Sigmoid colon (tissue), 7 donors: ENCODE results near the gene CCNI2. TPM values are rescaled to one million over a fixed set of nuclear protein-coding genes. Genes with fewer than 3 reads are reported as not detected.

Source experiments
- DNase-seq: peaks from one replicate; pipeline ENCODE4 v3.0.0-alpha.2; 2019
- H3K27ac ChIP-seq, 4 donors: fragments of 200-600 bp; sonication (generic); one replicate each; pipeline ENCODE4 v1.5.1; 2016 to 2019; ENCODE audit warnings: mild to moderate bottlenecking in 1 of 4
- H3K27me3 ChIP-seq, 3 donors: fragments of 200-600 bp; sonication (generic); one replicate each; pipeline ENCODE4 v1.5.1; 2019; ENCODE audit warnings: mild to moderate bottlenecking in 1 of 3
- H3K36me3 ChIP-seq, 4 donors: fragments of 200-600 bp; sonication (generic); one replicate each; pipeline ENCODE4 v1.5.1; 2016 to 2019
- H3K4me1 ChIP-seq, 4 donors: fragments of 200-600 bp; sonication (generic); one replicate each; pipeline ENCODE4 v1.5.1; 2017 to 2019
- H3K4me3 ChIP-seq, 4 donors: fragments of 200-600 bp; sonication (generic); one replicate each; pipeline ENCODE4 v1.5.1; 2017 to 2019; ENCODE audit warnings: mild to moderate bottlenecking in 2 of 4, moderate library complexity in 1 of 4
- H3K9me3 ChIP-seq, 4 donors: fragments of 200-600 bp in 3 of 4; sonication (generic) in 3 of 4; one replicate each; pipeline versions ENCODE4 v1.5.1 to v1.6.1; 2013 to 2019
- CTCF ChIP-seq, 4 experiments: fragments of 450-650 bp in 3 of 4; fragments of 200-600 bp in 1 of 4; IDR thresholded peaks; one replicate each; pipeline ENCODE4 v1.5.1; 2016 to 2019; ENCODE audit warnings: antibody characterized with exemption in 4 of 4, mild to moderate bottlenecking in 3 of 4, moderate library complexity in 2 of 4
- EP300 ChIP-seq, 4 donors: sonication (generic); formaldehyde crosslinking; IDR thresholded peaks; one replicate each; pipeline ENCODE4 v1.6.1; 2017; ENCODE audit warnings: antibody characterized with exemption in 4 of 4
- POLR2A ChIP-seq, 2 donors: fragments of 450-650 bp; IDR thresholded peaks; one replicate each; pipeline ENCODE4 v1.6.1; 2016; ENCODE audit warnings: antibody characterized with exemption in 2 of 2, mild to moderate bottlenecking in 2 of 2, moderate library complexity in 2 of 2
- POLR2AphosphoS5 ChIP-seq, 4 donors: sonication (generic); formaldehyde crosslinking; IDR thresholded peaks; one replicate each; pipeline ENCODE4 v1.6.1; 2017; ENCODE audit warnings: antibody characterized with exemption in 4 of 4
- WGBS, 2 donors: extraction: QIAGEN DNeasy Blood & Tissue Kit; methylation state at CpG; one replicate each; pipeline ENCODE4 v1.1.7; 2013; 5-methylcytosine and 5-hydroxymethylcytosine counted together
- intact Hi-C: fragments of 100-400 bp; cut with DNase I; formaldehyde crosslinking; loops from one replicate; pipeline ENCODE4 v1.15.1; 2023
- polyA plus RNA-seq, 3 donors: library from polyadenylated mRNA; stranded (reverse); fragments of 200-250 nt; gene quantifications; one replicate each; pipeline ENCODE4 v1.2.3, GENCODE V29; 2013
- total RNA-seq, 4 donors: library from RNA; depleted of rRNA; stranded (reverse); fragments of >200 nt; gene quantifications; one replicate each; pipeline ENCODE4 v1.1.0, GENCODE V29; 2016
- donor health status: healthy with polysubstance abuse.
- donor health status: Bipolar disorder and iron deficiency.
- donor health status: healthy.

Gene CCNI2
- total and polyA plus RNA-seq, 7 donors: 1.4 to 5.3 (median 2.1) TPM; not detected in 3

GRCh38 chr5:132718544-132719312, 28.5 kb upstream of the CCNI2 start:
- Histone ChIP-seq H3K9me3 (no peaks in the 10 kb centered on the region), H3K27me3 (no peaks in the 10 kb centered on the region), H3K36me3 (peaks cover 0 to 9% (median 0%) of the 10 kb centered on the region in 4 donors), H3K4me3 (no peak overlapping the region), H3K4me1 (peaks cover 0 to 3% (median 0%) of the 10 kb centered on the region in 4 donors), H3K27ac (no peak overlapping the region)
- 93 to 94% methylated on average over 5 of the region's 5 CpGs for WGBS, 2 donors
- intact Hi-C loops: no loop called here
- TF ChIP-seq CTCF (IDR thresholded peaks at IDR 0.05) (no peak), EP300 (IDR thresholded peaks at IDR 0.05) (no peak), POLR2AphosphoS5 (IDR thresholded peaks at IDR 0.05) (no peak)
- no peak for DNase-seq

GRCh38 chr5:132725745-132726144, 21.5 kb upstream of the CCNI2 start:
- no peak for DNase-seq
- Histone ChIP-seq H3K36me3 (peaks cover 0 to 23% (median 3%) of the 10 kb centered on the region in 4 donors), H3K27ac (no peak overlapping the region), H3K9me3 (no peaks in the 10 kb centered on the region), H3K4me3 (no peak overlapping the region), H3K4me1 (no peaks in the 10 kb centered on the region), H3K27me3 (no peaks in the 10 kb centered on the region)
- TF ChIP-seq POLR2AphosphoS5 (IDR thresholded peaks at IDR 0.05): no peak
- TF ChIP-seq CTCF (IDR thresholded peaks at IDR 0.05): no peak
- no peak for TF ChIP-seq EP300 (IDR thresholded peaks at IDR 0.05)
- TF ChIP-seq POLR2A (IDR thresholded peaks at IDR 0.05): no peak
- intact Hi-C loops: no loop called here
- 95 to 96% methylated on average over 2 of the region's 2 CpGs for WGBS, 2 donors

- 97 to 98% methylated on average over 10 of the region's 10 CpGs for WGBS, 2 donors
- intact Hi-C loops: loop anchor here (10.0 kb wide), 2 partner anchors 95 to 345 kb away; no protein-coding TSS in a partner anchor
- DNase-seq: no peak
- TF ChIP-seq POLR2A (IDR thresholded peaks at IDR 0.05) (no peak), POLR2AphosphoS5 (IDR thresholded peaks at IDR 0.05) (no peak), EP300 (IDR thresholded peaks at IDR 0.05) (no peak), CTCF (IDR thresholded peaks at IDR 0.05) (no peak)
- Histone ChIP-seq H3K4me1 (no peaks in the 10 kb centered on the region), H3K27ac (no peak overlapping the region), H3K36me3 (peaks cover 0 to 31% (median 3%) of the 10 kb centered on the region in 4 donors), H3K4me3 (no peak overlapping the region), H3K9me3 (no peaks in the 10 kb centered on the region), H3K27me3 (no peaks in the 10 kb centered on the region)
These were observed 17.3 kb upstream of the CCNI2 start for GRCh38 chr5:132729896-132730295.

GRCh38 chr5:132733499-132734148, 13.6 kb upstream of the CCNI2 start:
- no peak for DNase-seq
- Histone ChIP-seq H3K9me3 (no peaks in the 10 kb centered on the region), H3K4me1 (peaks cover 0 to 19% (median 10%) of the 10 kb centered on the region in 4 donors), H3K4me3 (no peak overlapping the region), H3K36me3 (peaks cover 0 to 15% (median 3%) of the 10 kb centered on the region in 4 donors), H3K27me3 (no peaks in the 10 kb centered on the region), H3K27ac (no peak overlapping the region)
- 90 to 91% methylated on average over 2 of the region's 2 CpGs for WGBS, 2 donors
- intact Hi-C loops: loop anchor here (10.0 kb wide), 2 partner anchors 91 to 349 kb away; no protein-coding TSS in a partner anchor
- TF ChIP-seq EP300 (IDR thresholded peaks at IDR 0.05) (no peak), CTCF (IDR thresholded peaks at IDR 0.05) (no peak), POLR2A (IDR thresholded peaks at IDR 0.05) (no peak), POLR2AphosphoS5 (IDR thresholded peaks at IDR 0.05) (no peak)
